ENCODE measurements around the gene HTR3A.

Gene HTR3A

DNA sequence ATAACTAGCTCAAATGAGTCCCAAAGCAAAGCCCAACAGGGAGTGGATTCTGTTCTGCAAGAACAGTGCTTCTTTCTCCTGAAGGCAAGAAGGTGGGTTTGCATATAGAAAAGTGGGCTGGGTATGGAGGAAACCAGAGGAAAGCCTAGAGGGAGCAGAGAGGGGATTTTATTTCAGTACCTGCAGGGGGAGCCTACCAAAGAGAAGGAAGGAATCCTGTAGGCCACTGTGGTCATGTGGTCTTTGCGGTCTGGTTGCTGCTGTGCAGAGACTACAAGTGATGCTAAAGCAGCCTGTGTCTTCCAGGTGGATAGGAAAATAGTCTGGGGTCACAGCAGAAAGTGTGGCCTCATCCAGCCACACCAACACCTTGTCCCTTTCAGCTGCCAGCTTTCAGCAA lies 51.4 kb downstream of the HTR3A start:
- H3K36me3 ChIP-seq (ENCODE audit: insufficient read depth, low read length) = no peaks in the 10 kb centered on the region
- no peaks in the 10 kb centered on the region for H3K9me2 ChIP-seq (ENCODE audit: low read depth, low read length)
- H3K4me1 ChIP-seq (ENCODE audit: insufficient read depth, low read length, severe bottlenecking) = no peaks in the 10 kb centered on the region
- H3K9me3 ChIP-seq (ENCODE audit: low read length) = no peaks in the 10 kb centered on the region
- no peak overlapping the region for H3K4me2 ChIP-seq (ENCODE audit: low read length)
- no peaks in the 10 kb centered on the region for H4K20me1 ChIP-seq (ENCODE audit: insufficient read depth, low read length)
- H2AFZ ChIP-seq (ENCODE audit: low read length) = no peak overlapping the region
- no peaks in the 10 kb centered on the region for H3K79me2 ChIP-seq (ENCODE audit: insufficient read depth, low read length)
- no peaks in the 10 kb centered on the region for H3K27me3 ChIP-seq (ENCODE audit: insufficient read depth, low read length)
- H3F3A ChIP-seq (ENCODE audit: insufficient read depth, low read length) = no peaks in the 10 kb centered on the region
- no peak overlapping the region for H3K27ac ChIP-seq (ENCODE audit: low read depth, low read length, poor library complexity, severe bottlenecking)
- no peak overlapping the region for H3K4me3 ChIP-seq (ENCODE audit: low read depth, low read length, poor library complexity, severe bottlenecking)
- H3K9ac ChIP-seq (ENCODE audit: low read length) = no peak overlapping the region
- TF ChIP-seq, protein P1, sequence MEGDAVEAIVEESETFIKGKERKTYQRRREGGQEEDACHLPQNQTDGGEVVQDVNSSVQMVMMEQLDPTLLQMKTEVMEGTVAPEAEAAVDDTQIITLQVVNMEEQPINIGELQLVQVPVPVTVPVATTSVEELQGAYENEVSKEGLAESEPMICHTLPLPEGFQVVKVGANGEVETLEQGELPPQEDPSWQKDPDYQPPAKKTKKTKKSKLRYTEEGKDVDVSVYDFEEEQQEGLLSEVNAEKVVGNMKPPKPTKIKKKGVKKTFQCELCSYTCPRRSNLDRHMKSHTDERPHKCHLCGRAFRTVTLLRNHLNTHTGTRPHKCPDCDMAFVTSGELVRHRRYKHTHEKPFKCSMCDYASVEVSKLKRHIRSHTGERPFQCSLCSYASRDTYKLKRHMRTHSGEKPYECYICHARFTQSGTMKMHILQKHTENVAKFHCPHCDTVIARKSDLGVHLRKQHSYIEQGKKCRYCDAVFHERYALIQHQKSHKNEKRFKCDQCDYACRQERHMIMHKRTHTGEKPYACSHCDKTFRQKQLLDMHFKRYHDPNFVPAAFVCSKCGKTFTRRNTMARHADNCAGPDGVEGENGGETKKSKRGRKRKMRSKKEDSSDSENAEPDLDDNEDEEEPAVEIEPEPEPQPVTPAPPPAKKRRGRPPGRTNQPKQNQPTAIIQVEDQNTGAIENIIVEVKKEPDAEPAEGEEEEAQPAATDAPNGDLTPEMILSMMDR (IDR thresholded peaks at IDR 0.05; ENCODE audit: low read length) = peak; percentile 33; the same call in 1 of the 2 replicates
- no peak for TF ChIP-seq EZH2 (IDR thresholded peaks at IDR 0.05; ENCODE audit: borderline replicate concordance, low read length)

DNA sequence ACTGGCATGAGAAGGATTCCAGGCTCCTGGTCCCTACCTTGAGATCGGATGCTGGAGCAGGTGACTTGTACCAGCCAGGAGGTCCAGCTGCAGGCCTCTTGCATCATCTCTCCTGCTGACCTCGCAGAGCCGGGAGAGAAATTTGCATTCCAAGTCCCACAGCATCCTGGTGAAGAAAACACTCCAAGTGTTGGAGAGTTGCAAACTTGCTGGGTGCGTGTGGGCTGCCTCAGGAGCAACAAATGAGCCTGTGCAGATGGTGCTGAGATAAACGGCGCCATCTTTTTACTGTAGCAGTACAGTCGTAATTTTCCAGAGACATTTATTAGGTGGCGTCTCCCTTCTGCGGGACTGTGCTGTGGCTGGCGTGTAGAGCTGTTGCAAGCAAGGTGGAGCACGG lies 52.5 kb downstream of the HTR3A start:
- H3K27me3 ChIP-seq (ENCODE audit: insufficient read depth, low read length) = no peaks in the 10 kb centered on the region
- H3K9me3 ChIP-seq (ENCODE audit: low read length) = no peaks in the 10 kb centered on the region
- TF ChIP-seq, protein P1 (IDR thresholded peaks at IDR 0.05; ENCODE audit: low read length) = no peak
- no peak for TF ChIP-seq EZH2 (IDR thresholded peaks at IDR 0.05; ENCODE audit: borderline replicate concordance, low read length)
- H3K27ac ChIP-seq (ENCODE audit: low read depth, low read length, poor library complexity, severe bottlenecking) = no peak overlapping the region
- no peaks in the 10 kb centered on the region for H3K9me2 ChIP-seq (ENCODE audit: low read depth, low read length)
- no peaks in the 10 kb centered on the region for H3K36me3 ChIP-seq (ENCODE audit: insufficient read depth, low read length)
- no peak overlapping the region for H3K4me2 ChIP-seq (ENCODE audit: low read length)
- H3K79me2 ChIP-seq (ENCODE audit: insufficient read depth, low read length) = no peaks in the 10 kb centered on the region
- H4K20me1 ChIP-seq (ENCODE audit: insufficient read depth, low read length) = no peaks in the 10 kb centered on the region
- no peak overlapping the region for H2AFZ ChIP-seq (ENCODE audit: low read length)
- no peak overlapping the region for H3K4me3 ChIP-seq (ENCODE audit: low read depth, low read length, poor library complexity, severe bottlenecking)
- H3F3A ChIP-seq (ENCODE audit: insufficient read depth, low read length) = no peaks in the 10 kb centered on the region
- H3K4me1 ChIP-seq (ENCODE audit: insufficient read depth, low read length, severe bottlenecking) = no peaks in the 10 kb centered on the region
- H3K9ac ChIP-seq (ENCODE audit: low read length) = no peak overlapping the region

DNA sequence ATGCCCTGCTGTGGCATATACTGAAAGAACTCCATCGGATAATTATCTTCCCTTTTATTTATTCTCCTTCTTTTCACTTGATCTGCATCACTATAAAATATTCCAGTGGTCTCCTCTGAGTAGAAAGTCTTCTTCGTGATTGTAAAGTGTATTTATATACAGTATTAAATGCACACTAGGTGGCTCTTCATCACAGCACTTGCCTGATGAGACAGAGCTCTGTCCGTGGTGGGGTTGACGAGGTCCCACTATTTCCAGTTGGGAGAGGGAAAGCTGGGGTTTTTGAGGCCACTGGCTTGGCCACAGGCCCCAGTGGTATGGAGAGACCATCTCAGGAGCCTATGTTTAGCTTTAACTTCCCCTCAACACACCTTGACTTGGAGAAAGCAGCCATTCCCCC lies 53.0 kb downstream of the HTR3A start:
- Histone ChIP-seq H4K20me1 (ENCODE audit: insufficient read depth, low read length) (no peaks in the 10 kb centered on the region), H3K36me3 (ENCODE audit: insufficient read depth, low read length) (no peaks in the 10 kb centered on the region), H3K27me3 (ENCODE audit: insufficient read depth, low read length) (no peaks in the 10 kb centered on the region), H3K9me3 (ENCODE audit: low read length) (no peaks in the 10 kb centered on the region), H2AFZ (ENCODE audit: low read length) (no peak overlapping the region), H3K27ac (ENCODE audit: low read depth, low read length, poor library complexity, severe bottlenecking) (no peak overlapping the region), H3K4me1 (ENCODE audit: insufficient read depth, low read length, severe bottlenecking) (no peaks in the 10 kb centered on the region), H3K79me2 (ENCODE audit: insufficient read depth, low read length) (no peaks in the 10 kb centered on the region), H3K9me2 (ENCODE audit: low read depth, low read length) (no peaks in the 10 kb centered on the region), H3K9ac (ENCODE audit: low read length) (no peak overlapping the region), H3F3A (ENCODE audit: insufficient read depth, low read length) (no peaks in the 10 kb centered on the region), H3K4me3 (ENCODE audit: low read depth, low read length, poor library complexity, severe bottlenecking) (no peak overlapping the region), H3K4me2 (ENCODE audit: low read length) (no peak overlapping the region)
- no peak for TF ChIP-seq EZH2 (IDR thresholded peaks at IDR 0.05; ENCODE audit: borderline replicate concordance, low read length)
- TF ChIP-seq, protein P1 (IDR thresholded peaks at IDR 0.05; ENCODE audit: low read length) = peak; percentile 33; the same call in 1 of the 2 replicates

Measured in OCI-LY1 (cell line).